Measurements from ENCODE around the gene INPP5B.

DNA sequence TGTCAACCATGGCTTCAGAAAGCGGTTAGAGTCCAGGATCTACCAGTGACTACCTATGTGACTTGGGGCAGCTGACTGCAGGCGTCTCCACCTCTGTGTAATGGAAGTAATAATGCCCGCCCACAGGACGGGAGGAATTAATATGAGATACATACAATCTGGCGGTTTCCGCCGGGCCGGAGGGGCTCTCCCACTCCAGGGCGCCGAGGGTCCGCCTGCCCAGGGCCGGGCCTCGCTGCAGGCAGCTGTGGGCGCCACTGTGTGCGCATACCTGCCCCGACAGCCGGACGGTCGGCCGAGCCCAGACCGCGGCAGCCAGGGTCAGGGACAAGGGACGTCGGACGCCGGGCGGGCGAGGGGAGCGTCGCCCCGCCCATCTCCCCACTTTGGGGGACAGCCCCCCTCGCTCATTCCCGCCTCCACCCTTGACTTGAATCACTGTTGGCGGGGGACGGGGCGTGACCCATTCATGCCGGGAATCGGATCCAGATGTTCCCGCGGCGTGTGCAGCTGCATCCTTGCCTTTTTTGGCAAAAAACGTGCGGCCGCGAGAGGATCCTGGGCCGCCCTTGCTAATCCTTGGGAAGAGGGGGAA lies 49.0 kb upstream of the INPP5B start:
- TF ChIP-seq EZH2phosphoT487 (IDR thresholded peaks at IDR 0.05; ENCODE audit: low read depth) = no peak
- TF ChIP-seq, protein P1, sequence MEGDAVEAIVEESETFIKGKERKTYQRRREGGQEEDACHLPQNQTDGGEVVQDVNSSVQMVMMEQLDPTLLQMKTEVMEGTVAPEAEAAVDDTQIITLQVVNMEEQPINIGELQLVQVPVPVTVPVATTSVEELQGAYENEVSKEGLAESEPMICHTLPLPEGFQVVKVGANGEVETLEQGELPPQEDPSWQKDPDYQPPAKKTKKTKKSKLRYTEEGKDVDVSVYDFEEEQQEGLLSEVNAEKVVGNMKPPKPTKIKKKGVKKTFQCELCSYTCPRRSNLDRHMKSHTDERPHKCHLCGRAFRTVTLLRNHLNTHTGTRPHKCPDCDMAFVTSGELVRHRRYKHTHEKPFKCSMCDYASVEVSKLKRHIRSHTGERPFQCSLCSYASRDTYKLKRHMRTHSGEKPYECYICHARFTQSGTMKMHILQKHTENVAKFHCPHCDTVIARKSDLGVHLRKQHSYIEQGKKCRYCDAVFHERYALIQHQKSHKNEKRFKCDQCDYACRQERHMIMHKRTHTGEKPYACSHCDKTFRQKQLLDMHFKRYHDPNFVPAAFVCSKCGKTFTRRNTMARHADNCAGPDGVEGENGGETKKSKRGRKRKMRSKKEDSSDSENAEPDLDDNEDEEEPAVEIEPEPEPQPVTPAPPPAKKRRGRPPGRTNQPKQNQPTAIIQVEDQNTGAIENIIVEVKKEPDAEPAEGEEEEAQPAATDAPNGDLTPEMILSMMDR (IDR thresholded peaks at IDR 0.05; ENCODE audit: low read depth, low read length) = no peak
